HepG2 (cell line): Measurements from ENCODE around the gene GABARAPL2. TPM values are rescaled to one million over a fixed set of nuclear protein-coding genes. Genes with fewer than 3 reads are reported as not detected.
A peak's percentile ranks its signal among the peaks of the same experiment; 100 is the strongest.

Experiments used
- DRAP1 ChIP-seq: IDR thresholded peaks from 2 replicates; pipeline ENCODE4 v1.6.1; 2016; ENCODE audit warnings: missing genetic modification reagents, missing compliant biosample characterization
- KAT8 ChIP-seq: IDR thresholded peaks from 2 replicates; pipeline ENCODE4 v1.6.1; 2016; ENCODE audit warnings: missing genetic modification reagents, missing compliant biosample characterization
- KLF15 ChIP-seq: sonication (generic); formaldehyde crosslinking; IDR thresholded peaks from 2 replicates; pipeline ENCODE4 v1.8.1; 2023; ENCODE audit warnings: borderline replicate concordance, mild to moderate bottlenecking, inconsistent platforms, missing genetic modification reagents, mixed read lengths
- KLF16 ChIP-seq, 2 experiments: sonication (generic) in 1 of 2; formaldehyde crosslinking in 1 of 2; IDR thresholded peaks; 2 replicates each; pipeline versions ENCODE4 v1.6.1 to v1.8.0; 2016 to 2023; ENCODE audit warnings: missing genetic modification reagents in 2 of 2, missing compliant biosample characterization in 1 of 2
- MAZ ChIP-seq, 2 experiments: sonication (generic) in 1 of 2; formaldehyde crosslinking in 1 of 2; IDR thresholded peaks; 2 replicates each; pipeline versions ENCODE4 v1.5.0 to v1.6.1; 2012 to 2020; ENCODE audit warnings: low read depth in 2 of 2, mild to moderate bottlenecking in 2 of 2, borderline replicate concordance in 1 of 2, improper control_type of control experiment in 1 of 2, low read length in 1 of 2, missing genetic modification reagents in 1 of 2, moderate library complexity in 1 of 2
- NFIB ChIP-seq: sonication (generic); formaldehyde crosslinking; IDR thresholded peaks from 2 replicates; pipeline ENCODE4 v1.9.0; 2021; ENCODE audit warnings: missing genetic modification reagents, mild to moderate bottlenecking, borderline replicate concordance
- SAP130 ChIP-seq: IDR thresholded peaks from 2 replicates; pipeline ENCODE4 v1.6.1; 2016; ENCODE audit warnings: low read depth
- SIN3A ChIP-seq: IDR thresholded peaks from 2 replicates; pipeline ENCODE4 v1.6.1; 2011; ENCODE audit warnings: low read depth, mild to moderate bottlenecking, control low read depth, low read length, borderline replicate concordance
- SNAPC2 ChIP-seq: sonication (generic); formaldehyde crosslinking; IDR thresholded peaks from 2 replicates; pipeline ENCODE4 v1.8.1; 2022; ENCODE audit warnings: mild to moderate bottlenecking, missing genetic modification reagents
- ZBTB8A ChIP-seq: sonication (generic); formaldehyde crosslinking; IDR thresholded peaks from 2 replicates; pipeline ENCODE4 v1.4.0; 2020; ENCODE audit warnings: mild to moderate bottlenecking, low read depth, missing genetic modification reagents, borderline replicate concordance
- ZMAT3 ChIP-seq: sonication (generic); formaldehyde crosslinking; conservative IDR thresholded peaks from 2 replicates; pipeline ENCODE4 v1.7.0; 2021; ENCODE audit warnings: missing genetic modification reagents
- ZNF24 ChIP-seq: fragments of 450-650 bp; IDR thresholded peaks from 2 replicates; pipeline ENCODE4 v1.6.1; 2017; ENCODE audit warnings: antibody characterized with exemption, mild to moderate bottlenecking
- ZNF276 ChIP-seq: sonication (generic); formaldehyde crosslinking; IDR thresholded peaks from 2 replicates; pipeline ENCODE4 v1.4.0; 2020; ENCODE audit warnings: mild to moderate bottlenecking, low read depth, missing genetic modification reagents
- ZNF34 ChIP-seq: sonication (generic); formaldehyde crosslinking; IDR thresholded peaks from 2 replicates; pipeline ENCODE4 v1.4.0; 2020; ENCODE audit warnings: mild to moderate bottlenecking, missing genetic modification reagents, borderline replicate concordance
- ZNF563 ChIP-seq: sonication (generic); formaldehyde crosslinking; IDR thresholded peaks from 2 replicates; pipeline ENCODE4 v1.8.0; 2022; ENCODE audit warnings: mild to moderate bottlenecking, moderate library complexity, missing genetic modification reagents
- ZNF572 ChIP-seq: sonication (generic); formaldehyde crosslinking; IDR thresholded peaks from 2 replicates; pipeline ENCODE4 v1.5.1; 2020; ENCODE audit warnings: mild to moderate bottlenecking, missing genetic modification reagents
- ZNF605 ChIP-seq: sonication (generic); formaldehyde crosslinking; IDR thresholded peaks from 2 replicates; pipeline ENCODE4 v1.8.0; 2022; ENCODE audit warnings: mild to moderate bottlenecking, missing genetic modification reagents
- ZNF629 ChIP-seq: sonication (generic); formaldehyde crosslinking; conservative IDR thresholded peaks from 2 replicates; pipeline ENCODE4 v1.5.0; 2020; ENCODE audit warnings: missing genetic modification reagents
- ZSCAN9 ChIP-seq: IDR thresholded peaks from 2 replicates; pipeline ENCODE4 v1.6.1; 2016; ENCODE audit warnings: borderline replicate concordance
- polyA plus RNA-seq, 8 experiments: library from polyadenylated mRNA; depleted of rRNA in 3 of 8; stranded (reverse) in 7 of 8; unstranded in 1 of 8; fragments of >200 nt; fragmentation: Illumina TruSeq in 4 of 8; extraction: Trizol in 4 of 8; gene quantifications; 2 replicates each; pipeline versions ENCODE4 v1.2.1 to v1.2.3, GENCODE V29; 2011 to 2016; ENCODE audit warnings: low read depth in 4 of 8, missing spikeins in 1 of 8, mixed read lengths in 1 of 8; ENCODE audit not compliant: insufficient read depth in 1 of 8
- total RNA-seq, 5 experiments: library from RNA; depleted of rRNA; stranded (reverse); fragments of >200 nt; fragmentation: Illumina TruSeq; extraction: Trizol; gene quantifications; 2 replicates each; pipeline ENCODE4 v1.2.3, GENCODE V29; 2016; ENCODE audit warnings: low read depth in 1 of 5
- TF ChIP-seq, protein P1 (sequence below): sonication (generic); formaldehyde crosslinking; conservative IDR thresholded peaks from 2 replicates; pipeline ENCODE4 v1.4.0; 2020; ENCODE audit warnings: missing genetic modification reagents
- TF ChIP-seq, protein P2 (sequence below): sonication (generic); formaldehyde crosslinking; conservative IDR thresholded peaks from 2 replicates; pipeline ENCODE4 v1.5.0; 2020; ENCODE audit warnings: missing genetic modification reagents

The GABARAPL2 gene
- total and polyA plus RNA-seq, 2 of the 13 experiments (the other 11 are each of a cell fraction or from before 2014, with no cell fraction given) = 76.4 to 83.0 TPM

DNA sequence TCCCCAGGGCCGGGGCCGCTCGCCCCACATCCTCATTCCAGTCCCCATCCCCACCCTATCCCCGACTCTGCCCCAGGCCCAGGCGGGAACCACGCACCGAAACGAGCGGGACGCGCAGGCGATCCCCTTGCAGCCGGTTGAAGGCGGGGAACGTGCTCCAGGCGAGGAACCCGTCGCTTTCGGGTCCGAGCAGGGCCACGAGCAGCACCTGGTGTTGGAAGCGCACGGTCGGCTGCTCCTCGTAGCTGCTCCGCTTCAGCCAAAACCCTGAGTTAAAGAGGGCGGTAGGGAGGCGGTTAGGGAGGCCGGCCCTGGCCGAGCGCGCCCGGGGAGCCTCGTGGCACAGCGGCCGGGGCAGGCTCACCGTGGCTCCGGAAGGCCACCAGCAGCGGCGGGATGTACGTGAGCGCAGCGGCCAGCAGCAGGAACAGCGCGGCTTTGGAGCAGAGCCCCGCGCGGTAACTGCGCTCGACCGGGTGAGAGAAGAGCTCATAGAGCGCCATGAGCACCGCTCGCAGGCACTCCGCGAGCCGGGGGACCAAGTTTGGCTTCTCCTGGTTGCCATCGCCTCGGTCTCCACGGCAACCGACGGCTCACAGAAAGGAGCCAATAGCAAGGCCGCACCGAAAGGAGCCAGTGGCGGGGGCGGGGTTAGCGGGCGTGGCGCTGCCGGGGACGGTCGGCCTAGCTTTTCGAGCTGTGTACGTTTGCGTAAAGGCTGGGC, 10.3 kb upstream of the GABARAPL2 start, which contains the start of gene TMEM231 (continued):
- TF ChIP-seq, protein P1, sequence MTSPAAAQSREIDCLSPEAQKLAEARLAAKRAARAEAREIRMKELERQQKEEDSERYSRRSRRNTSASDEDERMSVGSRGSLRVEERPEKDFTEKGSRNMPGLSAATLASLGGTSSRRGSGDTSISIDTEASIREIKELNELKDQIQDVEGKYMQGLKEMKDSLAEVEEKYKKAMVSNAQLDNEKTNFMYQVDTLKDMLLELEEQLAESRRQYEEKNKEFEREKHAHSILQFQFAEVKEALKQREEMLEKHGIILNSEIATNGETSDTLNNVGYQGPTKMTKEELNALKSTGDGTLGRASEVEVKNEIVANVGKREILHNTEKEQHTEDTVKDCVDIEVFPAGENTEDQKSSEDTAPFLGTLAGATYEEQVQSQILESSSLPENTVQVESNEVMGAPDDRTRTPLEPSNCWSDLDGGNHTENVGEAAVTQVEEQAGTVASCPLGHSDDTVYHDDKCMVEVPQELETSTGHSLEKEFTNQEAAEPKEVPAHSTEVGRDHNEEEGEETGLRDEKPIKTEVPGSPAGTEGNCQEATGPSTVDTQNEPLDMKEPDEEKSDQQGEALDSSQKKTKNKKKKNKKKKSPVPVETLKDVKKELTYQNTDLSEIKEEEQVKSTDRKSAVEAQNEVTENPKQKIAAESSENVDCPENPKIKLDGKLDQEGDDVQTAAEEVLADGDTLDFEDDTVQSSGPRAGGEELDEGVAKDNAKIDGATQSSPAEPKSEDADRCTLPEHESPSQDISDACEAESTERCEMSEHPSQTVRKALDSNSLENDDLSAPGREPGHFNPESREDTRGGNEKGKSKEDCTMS (CRISPR knock-in tag) = no peak
- TF ChIP-seq KAT8 (CRISPR knock-in tag) (peak; percentile 63), ZNF34 (CRISPR knock-in tag) (peak; percentile 79; the same call in 1 of the 2 replicates), ZNF572 (0 out of 2 replicates have a peak, but pooled peaks have one; percentile 69), KLF15 (CRISPR knock-in tag) (0 out of 2 replicates have a peak, but pooled peaks have one; percentile 47), KLF16 (CRISPR knock-in tag; IDR thresholded peaks at IDR 0.05) (peak in 1 of 2 experiments; percentile 39; a peak in 1 of 4 replicates), SNAPC2 (CRISPR knock-in tag) (peak; percentile 9; the same call in 1 of the 2 replicates), ZBTB8A (CRISPR knock-in tag) (peak; percentile 73; the same call in 1 of the 2 replicates), SAP130 (peak; percentile 99), ZNF276 (CRISPR knock-in tag) (peak; percentile 96), ZNF24 (no peak), NFIB (CRISPR knock-in tag) (0 out of 2 replicates have a peak, but pooled peaks have one; percentile 68), DRAP1 (peak; percentile 45; the same call in 1 of the 2 replicates), MAZ (IDR thresholded peaks at IDR 0.05; ENCODE audit: borderline replicate concordance, low read depth, low read length) (0 out of 2 replicates have a peak, but pooled peaks have one; percentile 40), MAZ (CRISPR knock-in tag; IDR thresholded peaks at IDR 0.05; ENCODE audit: low read depth) (peak; percentile 44), SIN3A (peak; percentile 96; the same call in 1 of the 2 replicates), ZNF605 (peak; percentile 65; the same call in 1 of the 2 replicates), ZNF629 (CRISPR knock-in tag) (no peak), ZSCAN9 (CRISPR knock-in tag) (0 out of 2 replicates have a peak, but pooled peaks have one; percentile 20), ZMAT3 (CRISPR knock-in tag) (peak; percentile 74; the same call in 1 of the 2 replicates), ZNF563 (CRISPR knock-in tag) (peak; percentile 95; the same call in 1 of the 2 replicates)
- TF ChIP-seq, protein P2, sequence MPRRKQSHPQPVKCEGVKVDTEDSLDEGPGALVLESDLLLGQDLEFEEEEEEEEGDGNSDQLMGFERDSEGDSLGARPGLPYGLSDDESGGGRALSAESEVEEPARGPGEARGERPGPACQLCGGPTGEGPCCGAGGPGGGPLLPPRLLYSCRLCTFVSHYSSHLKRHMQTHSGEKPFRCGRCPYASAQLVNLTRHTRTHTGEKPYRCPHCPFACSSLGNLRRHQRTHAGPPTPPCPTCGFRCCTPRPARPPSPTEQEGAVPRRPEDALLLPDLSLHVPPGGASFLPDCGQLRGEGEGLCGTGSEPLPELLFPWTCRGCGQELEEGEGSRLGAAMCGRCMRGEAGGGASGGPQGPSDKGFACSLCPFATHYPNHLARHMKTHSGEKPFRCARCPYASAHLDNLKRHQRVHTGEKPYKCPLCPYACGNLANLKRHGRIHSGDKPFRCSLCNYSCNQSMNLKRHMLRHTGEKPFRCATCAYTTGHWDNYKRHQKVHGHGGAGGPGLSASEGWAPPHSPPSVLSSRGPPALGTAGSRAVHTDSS (CRISPR knock-in tag) = 0 out of 2 replicates have a peak, but pooled peaks have one; percentile 48
